AG04450 (cell line): Measurements from ENCODE around the gene RHBDD1. TPM values are rescaled to one million over a fixed set of nuclear protein-coding genes. Genes with fewer than 3 reads are reported as not detected.

Source experiments
- CTCF ChIA-PET: fragments of 300-600, 350-600 bp; formaldehyde crosslinking; extraction: SDS; loops from one replicate; lab custom pipeline; 2022; ENCODE audit warnings: antibody characterized with exemption, inconsistent platforms; lab: Charles Lee
- POLR2A ChIA-PET: fragments of 350-600 bp; formaldehyde crosslinking; extraction: SDS; loops from one replicate; lab custom pipeline; 2021; ENCODE audit warnings: antibody characterized with exemption, inconsistent platforms; lab: Yijun Ruan, JAX
- DNase-seq: peaks from one replicate; pipeline ENCODE4 v3.0.0-alpha.2; 2011; ENCODE audit warnings: low read depth, low spot score
- H3K27ac ChIP-seq: one replicate; pipeline ENCODE4 v1.5.1; 2012; ENCODE audit warnings: low read depth, low read length, control low read depth
- H3K27me3 ChIP-seq: one replicate; pipeline ENCODE4 v1.6.0; 2012; ENCODE audit warnings: low read length; ENCODE audit not compliant: control insufficient read depth, insufficient read depth
- H3K4me3 ChIP-seq: 2 replicates; pipeline ENCODE4 v1.5.1; 2011; ENCODE audit warnings: mild to moderate bottlenecking, low read depth, low read length, control low read depth
- H3K9me3 ChIP-seq: 2 replicates; pipeline ENCODE4 v1.5.1; 2012; ENCODE audit warnings: low read length; ENCODE audit not compliant: control insufficient read depth, insufficient read depth
- polyA plus RNA-seq: library from polyadenylated mRNA; depleted of rRNA; stranded (reverse); fragments of >200 nt; gene quantifications from 2 replicates; pipeline ENCODE4 v1.2.3, GENCODE V29; 2011
- TF ChIP-seq, protein P1 (sequence below): IDR thresholded peaks from 2 replicates; pipeline ENCODE4 v1.5.1; 2011; ENCODE audit warnings: low read depth, low read length, control low read depth, inconsistent platforms

The RHBDD1 gene
- polyA plus RNA-seq, 1 experiment, result 48.7 TPM

GRCh38 chr2:226884166-226884565 lies 48.3 kb downstream of the RHBDD1 start:
- CTCF ChIA-PET, result interaction anchor here (1.1 kb wide), 1 partner anchor 82 kb away, joined by 3 read pairs; no protein-coding TSS in a partner anchor
- POLR2A ChIA-PET, result no interaction called here
- H3K27ac ChIP-seq, result no peak overlapping the region
- H3K4me3 ChIP-seq, result no peak overlapping the region
- DNase-seq, result no peak
- no peaks in the 10 kb centered on the region for H3K9me3 ChIP-seq
- no peaks in the 10 kb centered on the region for H3K27me3 ChIP-seq
- TF ChIP-seq, protein P1, sequence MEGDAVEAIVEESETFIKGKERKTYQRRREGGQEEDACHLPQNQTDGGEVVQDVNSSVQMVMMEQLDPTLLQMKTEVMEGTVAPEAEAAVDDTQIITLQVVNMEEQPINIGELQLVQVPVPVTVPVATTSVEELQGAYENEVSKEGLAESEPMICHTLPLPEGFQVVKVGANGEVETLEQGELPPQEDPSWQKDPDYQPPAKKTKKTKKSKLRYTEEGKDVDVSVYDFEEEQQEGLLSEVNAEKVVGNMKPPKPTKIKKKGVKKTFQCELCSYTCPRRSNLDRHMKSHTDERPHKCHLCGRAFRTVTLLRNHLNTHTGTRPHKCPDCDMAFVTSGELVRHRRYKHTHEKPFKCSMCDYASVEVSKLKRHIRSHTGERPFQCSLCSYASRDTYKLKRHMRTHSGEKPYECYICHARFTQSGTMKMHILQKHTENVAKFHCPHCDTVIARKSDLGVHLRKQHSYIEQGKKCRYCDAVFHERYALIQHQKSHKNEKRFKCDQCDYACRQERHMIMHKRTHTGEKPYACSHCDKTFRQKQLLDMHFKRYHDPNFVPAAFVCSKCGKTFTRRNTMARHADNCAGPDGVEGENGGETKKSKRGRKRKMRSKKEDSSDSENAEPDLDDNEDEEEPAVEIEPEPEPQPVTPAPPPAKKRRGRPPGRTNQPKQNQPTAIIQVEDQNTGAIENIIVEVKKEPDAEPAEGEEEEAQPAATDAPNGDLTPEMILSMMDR, result no peak

DNA sequence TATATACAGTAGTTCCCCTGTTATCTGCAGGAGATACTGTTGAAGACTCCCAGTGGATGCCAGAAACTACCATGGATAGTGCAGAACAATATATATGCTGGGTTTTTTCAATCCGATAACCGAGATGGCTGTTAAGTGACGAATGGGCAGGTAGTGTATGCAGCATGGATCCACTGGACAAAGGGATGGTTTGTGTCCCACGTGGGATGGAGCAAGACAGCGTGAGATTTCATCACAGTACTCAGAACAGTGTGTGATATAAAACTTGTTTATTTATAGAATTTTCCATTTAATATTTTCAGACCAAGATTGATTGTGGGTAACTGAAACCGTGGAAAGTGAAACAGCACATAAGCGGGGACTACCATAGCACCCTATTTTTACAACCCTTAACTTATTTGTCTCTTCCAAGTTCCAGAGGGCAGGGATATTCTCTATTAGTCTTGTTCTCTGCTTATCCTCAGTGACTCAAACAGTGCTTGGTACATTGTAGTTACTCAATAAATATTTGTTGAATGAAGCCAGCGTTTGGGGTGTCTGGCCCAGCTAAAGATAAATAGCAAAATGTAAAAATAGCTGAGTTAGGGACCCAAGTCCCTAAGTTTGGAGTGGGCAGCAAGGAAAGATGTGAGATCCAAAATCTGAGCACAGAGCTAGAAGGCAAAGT lies 50.0 kb downstream of the RHBDD1 start:
- ChIA-PET POLR2A (no interaction called here), CTCF (interaction anchor here (0.7 kb wide), 1 partner anchor 733 kb away, joined by 3 read pairs; no protein-coding TSS in a partner anchor)
- Histone ChIP-seq H3K9me3 (no peaks in the 10 kb centered on the region), H3K27me3 (no peaks in the 10 kb centered on the region), H3K4me3 (no peak overlapping the region), H3K27ac (no peak overlapping the region)
- TF ChIP-seq, protein P1, result no peak
- no peak for DNase-seq

DNA sequence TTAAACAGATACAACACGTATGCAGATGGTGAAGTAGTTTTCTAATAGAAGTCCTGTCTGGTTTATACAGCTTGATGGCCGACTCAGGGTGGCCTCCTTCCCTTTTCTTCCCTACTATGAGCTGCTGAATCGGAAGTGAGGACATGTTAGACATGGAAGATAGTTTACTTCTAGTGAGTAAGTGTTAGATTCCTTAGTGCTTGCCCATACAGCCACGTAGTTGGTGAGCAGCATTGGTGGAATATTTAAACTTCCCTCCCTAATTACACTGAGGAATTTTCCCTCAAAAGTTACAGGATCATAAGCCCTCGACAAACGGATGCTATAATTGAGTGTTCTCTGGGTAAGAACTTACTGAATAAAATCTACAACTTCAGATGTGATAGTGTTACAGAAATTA lies 52.1 kb downstream of the RHBDD1 start:
- no peak overlapping the region for H3K4me3 ChIP-seq
- H3K27ac ChIP-seq, result no peak overlapping the region
- no peaks in the 10 kb centered on the region for H3K9me3 ChIP-seq
- ChIA-PET CTCF (no interaction called here), POLR2A (no interaction called here)
- H3K27me3 ChIP-seq, result no peaks in the 10 kb centered on the region
- no peak for DNase-seq
- TF ChIP-seq, protein P1, result no peak

GRCh38 chr2:226888378-226888965 lies 52.6 kb downstream of the RHBDD1 start:
- POLR2A ChIA-PET, result no interaction called here
- no peak overlapping the region for H3K4me3 ChIP-seq
- no peaks in the 10 kb centered on the region for H3K27me3 ChIP-seq
- TF ChIP-seq, protein P1, result no peak
- CTCF ChIA-PET, result no interaction called here
- H3K27ac ChIP-seq, result no peak overlapping the region
- DNase-seq, result no peak
- no peaks in the 10 kb centered on the region for H3K9me3 ChIP-seq

DNA sequence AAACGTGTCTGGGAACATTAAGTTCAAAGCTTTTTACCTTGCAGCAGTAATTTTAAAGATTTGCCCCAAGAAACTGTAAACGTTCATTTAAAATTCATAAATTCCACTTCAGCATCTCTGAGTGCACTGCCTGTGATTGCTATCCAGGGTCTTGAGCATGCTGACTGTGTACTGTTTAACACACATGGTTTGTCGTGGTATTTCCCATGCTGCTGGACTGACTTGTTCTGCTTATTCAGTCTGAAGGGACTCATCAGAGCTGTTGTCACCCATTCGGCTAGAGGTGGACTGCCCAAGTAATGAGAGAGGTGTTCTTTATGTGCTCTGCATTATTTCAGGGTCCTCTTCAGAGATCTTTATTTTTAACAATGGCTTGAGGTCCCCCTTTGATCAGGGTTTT lies 53.1 kb downstream of the RHBDD1 start:
- no peak overlapping the region for H3K4me3 ChIP-seq
- TF ChIP-seq, protein P1, result no peak
- ChIA-PET POLR2A (no interaction called here), CTCF (no interaction called here)
- no peaks in the 10 kb centered on the region for H3K9me3 ChIP-seq
- no peak overlapping the region for H3K27ac ChIP-seq
- no peak for DNase-seq
- H3K27me3 ChIP-seq, result no peaks in the 10 kb centered on the region
